ENCODE measurements around the gene KRTAP4-11.
"Not testable (repeated sequence)": the region's sequence is repeated elsewhere in the genome, so short reads cannot be mapped to it uniquely, and the experiment has no call there.

The KRTAP4-11 gene

GRCh38 chr17:41083427-41083826 lies 34.7 kb downstream of the KRTAP4-11 start:
- DNase-seq, result not testable (repeated sequence)

- no peak for DNase-seq
Observed at GRCh38 chr17:41082626-41083025, 35.5 kb downstream of the KRTAP4-11 start.

DNA sequence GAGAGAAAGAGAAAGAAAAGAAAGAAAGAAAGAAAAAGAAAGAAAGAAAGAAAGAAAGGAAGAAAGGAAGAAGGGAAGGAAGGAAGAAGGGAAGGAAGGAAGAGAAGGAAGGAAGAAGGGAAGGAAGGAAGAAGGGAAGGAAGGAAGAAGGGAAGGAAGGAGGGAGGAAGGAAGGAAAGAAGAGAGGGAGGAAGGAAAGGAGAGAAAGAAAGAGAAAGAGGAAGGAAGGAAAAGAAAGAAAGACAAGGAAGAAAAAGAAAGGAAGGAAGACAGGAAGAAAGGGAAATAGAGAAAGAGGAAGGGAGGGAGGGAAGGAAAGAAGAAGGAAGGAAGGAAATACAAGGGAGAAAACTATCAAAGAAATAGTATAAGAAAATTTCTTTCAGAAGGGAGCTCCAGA lies 41.4 kb downstream of the KRTAP4-11 start:
- no peak for DNase-seq

- no peak for DNase-seq
Observed at GRCh38 chr17:41073676-41074075, 44.5 kb downstream of the KRTAP4-11 start.

DNA sequence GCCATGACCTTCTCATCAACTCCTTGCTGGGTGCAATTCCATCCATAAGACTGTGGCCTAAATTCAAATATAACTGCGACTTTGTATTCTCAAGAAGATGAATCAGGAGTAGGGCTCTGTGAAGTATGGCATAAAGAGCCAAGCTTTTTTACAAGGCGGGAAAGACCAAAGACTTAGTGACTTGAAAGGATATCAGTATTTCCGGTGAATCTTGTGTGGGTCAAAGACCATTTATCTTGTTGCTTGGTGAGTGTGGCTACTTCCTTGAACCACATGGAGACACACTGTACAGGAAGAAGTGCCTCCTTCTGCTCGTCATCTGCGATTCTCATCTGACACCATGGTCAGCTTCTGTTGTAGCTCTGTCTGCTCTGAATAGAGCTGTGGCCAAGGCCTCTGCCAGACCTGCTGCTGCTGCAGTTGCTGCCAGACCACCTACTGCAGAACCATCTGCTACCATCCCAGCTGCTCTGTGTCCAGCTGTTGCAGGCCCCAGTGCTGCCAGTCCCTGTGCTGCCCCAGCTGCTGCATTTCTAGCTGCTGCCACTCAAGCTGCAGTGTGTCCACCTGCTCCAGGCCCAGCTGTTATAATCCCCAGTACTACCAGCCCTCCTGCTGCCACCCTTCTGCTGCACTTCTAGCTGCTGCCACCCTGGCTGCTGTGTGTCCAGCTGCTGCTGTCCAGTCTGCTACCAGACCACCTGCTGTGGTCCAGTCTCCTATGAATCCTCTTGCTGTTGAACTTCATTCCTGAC lies 46.4 kb downstream of the KRTAP4-11 start:
- no peak for DNase-seq

DNA sequence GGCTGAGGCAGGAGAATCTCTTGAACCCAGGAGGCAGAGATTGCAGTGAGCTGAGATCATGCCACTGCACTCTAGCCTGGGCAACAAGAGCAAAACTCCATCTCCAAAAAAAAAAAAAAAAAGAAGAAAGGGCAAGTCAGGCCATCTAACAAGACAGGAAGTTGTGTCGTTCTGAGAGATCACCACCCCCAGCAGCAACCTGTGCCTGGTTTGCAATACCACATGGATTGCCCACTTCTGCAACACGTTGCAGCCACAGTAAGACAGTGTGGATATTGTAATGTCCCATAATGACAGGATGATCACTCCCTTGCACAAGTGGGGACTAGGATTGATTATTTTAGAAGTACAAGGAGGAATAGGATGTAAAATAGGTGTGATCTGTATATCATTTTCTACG lies 49.1 kb downstream of the KRTAP4-11 start:
- DNase-seq, result no peak

DNA sequence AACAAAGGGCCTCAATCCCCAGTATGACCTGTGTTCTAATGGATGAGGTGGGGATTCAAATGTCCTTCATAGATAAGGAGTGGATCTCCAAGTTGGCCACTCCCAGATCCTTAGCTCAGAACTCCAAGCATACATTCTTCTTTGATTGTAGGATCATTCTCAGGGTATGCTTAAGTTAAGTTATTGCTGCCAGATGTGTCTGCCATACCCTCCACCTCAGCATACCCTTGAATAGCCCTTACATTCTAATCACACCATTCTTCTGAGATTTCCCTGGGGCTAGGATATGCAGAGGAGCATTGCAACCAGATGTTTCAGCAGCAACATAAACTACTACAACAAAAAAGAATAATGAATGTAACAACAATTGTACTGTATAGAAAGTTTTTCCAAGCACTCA lies 50.9 kb downstream of the KRTAP4-11 start:
- no peak for DNase-seq
